ENCODE data around the gene SLC35E4.
"Not testable (repeated sequence)": the region's sequence is repeated elsewhere in the genome, so short reads cannot be mapped to it uniquely, and the experiment has no call there.

Gene SLC35E4

GRCh38 chr22:30605449-30606110 is 30.0 kb upstream of the SLC35E4 start:
- Histone ChIP-seq H3K4me1 (ENCODE audit: insufficient read depth, low read length) (peaks cover 23% of the 10 kb centered on the region), H3K36me3 (ENCODE audit: insufficient read depth, low read length) (no peaks in the 10 kb centered on the region), H3K9me3 (ENCODE audit: control insufficient read depth, insufficient read depth, low read length) (no peaks in the 10 kb centered on the region), H3K9ac (ENCODE audit: low read depth, low read length) (peak overlapping the region; percentile 43)

GRCh38 chr22:30606455-30607299 is 28.9 kb upstream of the SLC35E4 start, which contains the start of gene TCN2:
TSS of gene TCN2 (plus strand) at chr22:30607174. CDS start at chr22:30607332, 158 bp downstream.
- Histone ChIP-seq H3K9ac (ENCODE audit: low read depth, low read length) (peak within 1 kb of the TSS; percentile 74), H3K4me1 (ENCODE audit: insufficient read depth, low read length) (peaks cover 23% of the 10 kb centered on the region), H3K9me3 (ENCODE audit: control insufficient read depth, insufficient read depth, low read length) (no peaks in the 10 kb centered on the region)

GRCh38 chr22:30607300-30607930 is 28.2 kb upstream of the SLC35E4 start:
- Histone ChIP-seq H3K9ac (ENCODE audit: low read depth, low read length) (peak overlapping the region; percentile 74), H3K36me3 (ENCODE audit: insufficient read depth, low read length) (peaks cover 3% of the 10 kb centered on the region; the same call in 1 of the 2 replicates), H3K9me3 (ENCODE audit: control insufficient read depth, insufficient read depth, low read length) (no peaks in the 10 kb centered on the region), H3K4me1 (ENCODE audit: insufficient read depth, low read length) (peaks cover 23% of the 10 kb centered on the region)

More at GRCh38 chr22:30606455-30607299, 28.9 kb upstream of the SLC35E4 start, which contains the start of gene TCN2:
- peaks cover 3% of the 10 kb centered on the region; the same call in 1 of the 2 replicates for H3K36me3 ChIP-seq (ENCODE audit: insufficient read depth, low read length)

DNA sequence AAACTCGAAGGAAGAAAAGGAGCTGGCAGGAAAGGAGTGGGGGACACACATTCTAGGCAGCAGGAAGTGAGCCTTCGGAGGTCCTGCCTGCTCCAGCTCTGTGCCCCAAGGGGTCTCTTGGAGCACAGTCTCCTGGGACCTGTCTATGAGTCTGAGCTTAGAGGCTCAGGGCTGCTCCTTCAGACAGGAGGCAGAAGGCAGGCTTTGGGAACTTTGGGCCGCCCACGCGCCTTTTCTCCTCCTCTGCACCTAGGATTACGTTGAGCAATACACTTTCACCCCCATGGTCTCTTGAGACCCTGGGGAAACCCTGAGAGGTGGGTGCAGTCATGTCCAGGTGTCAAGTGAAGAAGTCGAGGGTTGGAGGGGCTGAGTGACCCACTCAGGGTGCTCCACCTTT is 27.6 kb upstream of the SLC35E4 start:
- peaks cover 23% of the 10 kb centered on the region for H3K4me1 ChIP-seq (ENCODE audit: insufficient read depth, low read length)
- peaks cover 3% of the 10 kb centered on the region; the same call in 1 of the 2 replicates for H3K36me3 ChIP-seq (ENCODE audit: insufficient read depth, low read length)
- H3K9ac ChIP-seq (ENCODE audit: low read depth, low read length), result peak overlapping the region; percentile 74; the same call in 1 of the 2 replicates
- no peaks in the 10 kb centered on the region for H3K9me3 ChIP-seq (ENCODE audit: control insufficient read depth, insufficient read depth, low read length)

- peaks cover 23% of the 10 kb centered on the region for H3K4me1 ChIP-seq (ENCODE audit: insufficient read depth, low read length)
- peaks cover 8% of the 10 kb centered on the region; the same call in 1 of the 2 replicates for H3K36me3 ChIP-seq (ENCODE audit: insufficient read depth, low read length)
- no peak overlapping the region for H3K9ac ChIP-seq (ENCODE audit: low read depth, low read length)
These were observed 26.1 kb upstream of the SLC35E4 start for GRCh38 chr22:30609260-30610185.

DNA sequence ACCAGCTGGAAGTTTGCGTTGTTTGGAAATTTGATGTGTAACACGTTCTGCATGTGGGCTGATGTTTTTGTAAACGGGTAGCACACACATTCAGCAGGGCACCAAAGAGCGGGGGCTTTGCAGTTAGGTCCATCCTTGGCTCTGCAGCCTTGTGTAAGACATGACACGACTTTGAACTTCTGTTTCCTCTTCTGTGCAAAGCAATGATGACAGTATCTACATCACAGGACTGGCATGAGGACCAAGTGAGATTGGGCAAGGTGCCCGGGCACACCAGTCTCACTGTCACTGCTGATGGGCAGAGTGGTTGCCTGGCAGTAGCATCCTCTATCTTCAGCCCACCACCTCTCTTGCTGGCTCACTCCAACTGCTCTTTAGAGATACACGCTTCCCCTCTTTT is 25.3 kb upstream of the SLC35E4 start:
- H3K9ac ChIP-seq (ENCODE audit: low read depth, low read length), result no peak overlapping the region
- H3K9me3 ChIP-seq (ENCODE audit: control insufficient read depth, insufficient read depth, low read length), result no peaks in the 10 kb centered on the region
- peaks cover 8% of the 10 kb centered on the region; the same call in 1 of the 2 replicates for H3K36me3 ChIP-seq (ENCODE audit: insufficient read depth, low read length)
- H3K4me1 ChIP-seq (ENCODE audit: insufficient read depth, low read length), result peaks cover 23% of the 10 kb centered on the region

More at GRCh38 chr22:30609260-30610185, 26.1 kb upstream of the SLC35E4 start:
- H3K9me3 ChIP-seq (ENCODE audit: control insufficient read depth, insufficient read depth, low read length), result no peaks in the 10 kb centered on the region

GRCh38 chr22:30611197-30611596 is 24.4 kb upstream of the SLC35E4 start:
- Histone ChIP-seq H3K9me3 (ENCODE audit: control insufficient read depth, insufficient read depth, low read length) (no peaks in the 10 kb centered on the region), H3K36me3 (ENCODE audit: insufficient read depth, low read length) (peaks cover 8% of the 10 kb centered on the region; the same call in 1 of the 2 replicates), H3K4me1 (ENCODE audit: insufficient read depth, low read length) (peaks cover 17% of the 10 kb centered on the region; the same call in 1 of the 2 replicates), H3K9ac (ENCODE audit: low read depth, low read length) (no peak overlapping the region)

- Histone ChIP-seq H3K9ac (ENCODE audit: low read depth, low read length) (no peak overlapping the region), H3K9me3 (ENCODE audit: control insufficient read depth, insufficient read depth, low read length) (no peaks in the 10 kb centered on the region), H3K36me3 (ENCODE audit: insufficient read depth, low read length) (peaks cover 12% of the 10 kb centered on the region; the same call in 1 of the 2 replicates), H3K4me1 (ENCODE audit: insufficient read depth, low read length) (peaks cover 15% of the 10 kb centered on the region; the same call in 1 of the 2 replicates)
These were observed 22.8 kb upstream of the SLC35E4 start for GRCh38 chr22:30612789-30613188.

DNA sequence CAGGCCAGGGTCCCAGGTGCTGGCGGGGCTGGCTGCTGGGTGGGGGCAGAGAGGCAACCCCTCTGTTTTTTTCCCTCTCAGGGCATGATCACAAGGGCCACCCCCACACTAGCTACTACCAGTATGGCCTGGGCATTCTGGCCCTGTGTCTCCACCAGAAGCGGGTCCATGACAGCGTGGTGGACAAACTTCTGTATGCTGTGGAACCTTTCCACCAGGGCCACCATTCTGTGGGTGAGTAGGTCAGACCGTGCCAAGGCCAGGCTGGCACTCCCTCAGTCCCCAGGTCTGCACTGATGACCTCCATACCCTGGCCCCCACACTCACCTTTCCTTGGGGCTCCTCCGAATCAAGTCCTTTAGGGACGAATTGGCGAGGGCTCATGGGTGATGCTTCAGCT is 21.3 kb upstream of the SLC35E4 start:
- peaks cover 8% of the 10 kb centered on the region; the same call in 1 of the 2 replicates for H3K4me1 ChIP-seq (ENCODE audit: insufficient read depth, low read length)
- no peak overlapping the region for H3K9ac ChIP-seq (ENCODE audit: low read depth, low read length)
- peaks cover 13% of the 10 kb centered on the region; the same call in 1 of the 2 replicates for H3K36me3 ChIP-seq (ENCODE audit: insufficient read depth, low read length)
- no peaks in the 10 kb centered on the region for H3K9me3 ChIP-seq (ENCODE audit: control insufficient read depth, insufficient read depth, low read length)

DNA sequence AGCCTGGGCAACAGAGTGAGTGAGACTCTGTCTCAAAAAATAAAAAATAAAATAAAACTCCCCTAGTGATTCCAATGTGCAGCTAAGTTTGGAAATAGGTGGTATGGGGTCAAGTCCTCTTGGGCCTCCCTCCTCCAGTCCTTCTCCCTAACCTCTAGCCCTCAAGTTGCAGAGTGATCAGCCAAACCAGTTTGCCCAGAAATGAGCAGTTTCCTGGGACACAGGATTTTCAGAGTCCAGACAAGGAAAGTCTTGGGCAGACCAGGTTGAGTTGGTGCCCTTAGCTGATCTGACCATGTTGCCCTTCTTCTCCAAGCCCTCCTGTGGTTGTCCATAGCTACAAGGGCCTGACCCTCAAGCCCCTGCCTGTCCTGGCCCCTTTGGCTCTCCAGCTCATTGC is 20.7 kb upstream of the SLC35E4 start:
- peaks cover 4% of the 10 kb centered on the region; the same call in 1 of the 2 replicates for H3K4me1 ChIP-seq (ENCODE audit: insufficient read depth, low read length)
- no peaks in the 10 kb centered on the region for H3K9me3 ChIP-seq (ENCODE audit: control insufficient read depth, insufficient read depth, low read length)
- no peak overlapping the region for H3K9ac ChIP-seq (ENCODE audit: low read depth, low read length)
- H3K36me3 ChIP-seq (ENCODE audit: insufficient read depth, low read length), result peaks cover 13% of the 10 kb centered on the region; the same call in 1 of the 2 replicates

GRCh38 chr22:30615543-30615954 is 20.0 kb upstream of the SLC35E4 start:
- Histone ChIP-seq H3K9me3 (ENCODE audit: control insufficient read depth, insufficient read depth, low read length) (no peaks in the 10 kb centered on the region), H3K4me1 (ENCODE audit: insufficient read depth, low read length) (no peaks in the 10 kb centered on the region), H3K9ac (ENCODE audit: low read depth, low read length) (no peak overlapping the region), H3K36me3 (ENCODE audit: insufficient read depth, low read length) (peaks cover 13% of the 10 kb centered on the region; the same call in 1 of the 2 replicates)

DNA sequence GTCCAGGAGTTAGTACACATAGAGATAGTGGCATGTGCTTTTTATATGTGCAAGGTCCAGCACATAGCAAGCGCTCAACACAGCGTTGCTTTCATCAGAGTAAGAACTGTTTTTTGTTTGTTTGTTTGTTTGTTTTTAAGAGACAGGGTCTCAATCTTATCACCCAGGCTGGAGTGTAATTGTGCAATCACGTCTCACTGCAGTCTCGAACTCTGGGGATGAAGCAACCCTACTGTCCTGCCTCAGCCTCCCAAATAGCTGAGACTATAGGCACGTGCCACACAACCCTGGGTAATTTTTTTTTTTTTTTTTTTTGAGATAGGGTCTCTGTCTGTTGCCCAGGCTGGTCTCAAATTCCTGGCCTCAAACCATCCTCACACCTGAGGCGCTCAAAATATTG is 17.8 kb upstream of the SLC35E4 start:
- no peaks in the 10 kb centered on the region for H3K9me3 ChIP-seq (ENCODE audit: control insufficient read depth, insufficient read depth, low read length)
- H3K4me1 ChIP-seq (ENCODE audit: insufficient read depth, low read length), result no peaks in the 10 kb centered on the region
- H3K36me3 ChIP-seq (ENCODE audit: insufficient read depth, low read length), result peaks cover 12% of the 10 kb centered on the region; the same call in 1 of the 2 replicates
- H3K9ac ChIP-seq (ENCODE audit: low read depth, low read length), result no peak overlapping the region

- H3K36me3 ChIP-seq (ENCODE audit: insufficient read depth, low read length); H3K9ac ChIP-seq (ENCODE audit: low read depth, low read length); H3K4me1 ChIP-seq (ENCODE audit: insufficient read depth, low read length); H3K9me3 ChIP-seq (ENCODE audit: control insufficient read depth, insufficient read depth, low read length): not testable (repeated sequence)
These were observed 15.7 kb upstream of the SLC35E4 start for GRCh38 chr22:30619909-30620308.
